Activated effector memory CD4-positive, alpha-beta T cell treated with anti-CD3 and anti-CD28 coated beads, Interleukin-2, amount 50 U/mL, for 16 hours (primary cell): ENCODE results near the gene PBX2.
"Not testable (repeated sequence)": the region's sequence is repeated elsewhere in the genome, so short reads cannot be mapped to it uniquely, and the experiment has no call there.

Experiments
- DNase-seq: peaks from one replicate; pipeline ENCODE4 v3.0.0-alpha.2; 2020

Gene PBX2

DNA sequence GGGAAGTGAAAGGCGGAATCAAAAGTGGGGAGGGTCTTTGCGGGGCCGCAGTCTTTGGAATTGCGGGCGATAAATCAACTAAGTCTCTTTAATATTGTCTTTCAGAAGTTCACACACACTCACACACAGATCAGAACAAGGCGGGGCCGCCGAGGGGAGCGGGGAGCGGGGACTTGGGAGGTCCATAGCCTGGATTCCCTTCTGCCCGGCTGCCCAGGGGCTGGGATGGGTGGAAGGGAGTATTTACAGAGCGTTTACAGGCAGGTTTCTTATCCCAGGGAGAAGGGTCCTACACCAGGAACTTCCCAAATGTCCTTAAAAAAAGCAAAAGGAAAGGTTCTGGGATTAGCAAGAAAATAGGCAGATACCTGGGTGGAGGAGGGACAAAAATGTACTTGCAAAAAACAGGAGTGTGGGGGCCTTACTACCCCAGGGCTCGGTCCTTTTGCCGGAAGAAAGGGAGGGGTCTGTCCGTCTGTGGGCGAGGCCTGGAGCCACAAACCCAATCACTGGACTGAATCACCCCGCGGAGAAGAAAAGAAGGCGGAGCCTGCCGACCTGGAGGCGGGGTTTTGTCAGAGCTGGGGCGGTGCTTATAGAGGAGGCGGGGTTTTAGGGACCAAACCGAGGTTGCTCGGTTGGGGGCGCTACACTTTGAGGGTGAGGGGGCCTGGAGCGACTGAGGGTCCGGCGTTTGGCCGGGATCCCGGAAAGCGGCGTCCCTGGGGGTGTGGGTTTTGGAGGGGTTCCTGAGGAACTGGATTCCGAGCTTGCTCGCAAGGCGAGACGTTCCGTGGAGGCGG lies 41.5 kb downstream of the PBX2 start:
- peak; percentile 88 for DNase-seq

DNA sequence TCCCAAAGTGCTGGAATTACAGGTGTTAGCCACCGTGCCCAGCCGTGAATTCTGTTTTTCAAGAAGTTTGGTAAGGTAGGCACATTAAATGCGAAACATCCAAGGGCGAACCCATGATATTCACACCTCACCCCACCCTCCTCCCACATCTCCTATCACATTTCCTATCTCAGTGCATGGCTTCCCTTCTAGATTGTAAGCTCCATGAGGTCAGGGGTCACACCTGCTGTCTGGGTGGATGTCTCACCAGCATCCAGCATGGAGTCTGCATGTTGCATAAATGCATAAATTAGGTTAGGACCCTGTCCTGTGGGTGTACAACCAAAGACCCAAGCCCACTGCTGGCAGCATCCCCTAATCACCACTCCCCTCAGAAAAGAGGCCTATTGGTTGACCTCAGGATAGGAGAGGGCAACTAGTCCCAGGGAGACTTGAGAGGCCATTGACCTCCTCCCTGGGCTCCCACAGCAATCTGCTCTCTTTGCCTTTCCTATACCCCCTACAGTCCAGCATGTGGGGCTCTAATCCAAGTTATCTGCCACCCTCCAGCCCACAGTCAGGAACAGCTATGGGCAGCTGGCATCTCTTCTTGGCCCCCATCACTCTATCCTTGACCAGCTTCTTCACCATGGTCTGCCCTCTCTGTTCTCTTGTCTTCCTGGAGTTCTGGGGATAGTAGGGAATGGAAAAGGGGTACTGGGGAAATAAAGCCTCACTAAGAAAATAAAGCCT lies 42.4 kb downstream of the PBX2 start:
- no peak for DNase-seq

DNA sequence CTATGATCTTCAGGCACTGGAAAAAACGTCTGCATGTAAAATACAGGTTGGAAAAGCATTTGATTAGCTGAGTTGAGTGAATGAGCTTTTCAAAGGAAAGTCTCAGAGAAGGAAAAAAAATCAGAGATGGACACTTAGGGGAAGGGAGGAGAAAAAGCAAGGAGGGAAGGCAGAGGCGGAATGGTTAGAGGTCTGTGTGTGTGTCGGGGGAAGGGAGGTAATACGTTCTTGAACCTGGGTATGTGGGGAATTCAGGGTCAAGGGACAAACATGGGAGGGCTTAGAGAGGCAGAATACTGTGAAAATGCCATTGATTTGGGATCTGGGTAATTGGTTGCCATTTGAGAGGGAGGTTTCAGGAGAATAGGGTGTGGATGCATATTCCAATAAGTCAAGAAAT lies 43.3 kb downstream of the PBX2 start:
- DNase-seq, result no peak

DNA sequence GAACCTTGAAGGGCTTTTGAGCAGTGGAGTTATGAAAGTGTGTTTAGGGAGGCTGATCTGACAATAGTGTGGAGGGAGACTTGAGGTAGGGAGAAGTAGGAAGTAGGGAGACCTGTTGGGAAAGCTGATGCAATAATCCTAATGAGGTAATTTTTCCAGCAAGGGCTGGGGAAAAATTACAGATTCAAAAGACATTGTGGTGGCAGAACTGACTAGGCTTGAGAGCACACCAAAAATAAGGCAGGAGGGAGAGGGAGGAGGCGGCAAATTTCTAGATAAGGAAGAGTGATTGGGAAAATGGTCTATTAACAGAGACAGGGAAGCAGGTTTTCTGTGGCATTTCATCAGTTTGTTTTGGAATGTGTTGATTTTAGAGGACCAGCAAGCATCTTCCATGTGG lies 43.7 kb downstream of the PBX2 start:
- no peak for DNase-seq

DNA sequence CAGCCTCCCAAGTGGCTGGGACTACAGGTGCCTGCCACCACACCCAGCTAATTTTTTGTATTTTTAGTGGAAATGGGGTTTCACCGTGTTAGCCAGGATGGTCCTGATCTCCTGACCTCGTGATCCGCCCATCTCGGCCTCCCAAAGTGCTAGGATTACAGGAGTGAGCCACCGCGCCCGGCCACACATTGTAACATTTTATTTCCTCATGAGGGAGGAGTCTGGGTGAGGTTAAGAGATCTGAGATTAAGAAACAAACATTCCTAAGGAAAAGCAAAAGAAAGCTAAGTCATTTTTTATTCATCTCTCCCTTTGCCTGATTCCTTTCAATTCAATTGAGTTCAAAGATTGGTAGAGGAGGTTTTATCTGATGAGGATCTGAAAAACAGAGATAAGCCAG lies 45.8 kb downstream of the PBX2 start:
- DNase-seq, result not testable (repeated sequence)

DNA sequence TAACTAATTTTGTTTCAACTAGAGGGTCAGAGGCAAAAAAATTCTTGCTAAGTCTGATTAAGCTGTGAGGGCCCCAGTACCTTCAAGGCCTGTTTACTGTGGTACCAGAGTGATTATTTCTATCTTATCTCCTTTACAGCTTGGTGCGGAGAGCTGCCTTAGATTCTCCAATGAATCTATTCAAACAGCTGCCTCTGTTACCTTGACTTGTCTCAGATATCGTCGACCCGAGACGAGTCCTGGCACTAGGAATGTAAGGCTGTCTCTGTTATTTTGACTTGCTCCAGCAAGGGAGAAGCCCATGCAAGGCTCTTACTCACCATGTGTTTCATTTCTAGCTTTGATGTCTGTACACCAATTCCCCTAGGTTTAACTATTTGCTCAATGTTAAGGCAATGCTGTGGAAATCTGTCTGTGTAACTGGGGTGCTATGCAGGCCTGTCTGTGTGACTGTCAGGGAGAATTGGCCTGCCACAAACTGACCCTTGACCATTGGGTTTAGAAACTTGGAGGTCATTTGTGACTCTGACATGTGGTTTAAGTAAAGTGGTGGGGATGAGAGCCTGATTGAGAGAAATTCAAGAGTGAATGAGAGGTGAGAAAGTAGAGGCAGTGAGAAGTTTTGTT lies 49.5 kb downstream of the PBX2 start:
- no peak for DNase-seq

DNA sequence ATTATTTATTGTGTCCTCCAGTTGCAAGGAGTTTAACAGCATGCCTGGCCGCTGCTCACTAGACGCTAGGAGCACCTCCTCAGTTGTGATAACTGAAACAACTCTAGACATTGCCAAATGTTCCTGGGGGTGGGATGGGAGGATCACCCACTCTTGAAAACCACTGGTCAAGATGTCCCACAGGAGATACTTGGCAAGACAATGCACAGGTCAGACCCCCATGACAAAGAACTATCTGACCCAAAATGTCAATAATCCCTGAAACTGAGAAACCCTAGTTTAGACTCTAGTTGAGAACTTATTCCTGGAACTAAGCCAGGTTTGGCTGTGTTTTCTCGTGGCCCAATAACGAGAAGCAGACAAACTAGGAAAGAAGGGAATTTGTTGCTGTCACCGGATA lies 50.4 kb downstream of the PBX2 start:
- DNase-seq, result no peak

DNA sequence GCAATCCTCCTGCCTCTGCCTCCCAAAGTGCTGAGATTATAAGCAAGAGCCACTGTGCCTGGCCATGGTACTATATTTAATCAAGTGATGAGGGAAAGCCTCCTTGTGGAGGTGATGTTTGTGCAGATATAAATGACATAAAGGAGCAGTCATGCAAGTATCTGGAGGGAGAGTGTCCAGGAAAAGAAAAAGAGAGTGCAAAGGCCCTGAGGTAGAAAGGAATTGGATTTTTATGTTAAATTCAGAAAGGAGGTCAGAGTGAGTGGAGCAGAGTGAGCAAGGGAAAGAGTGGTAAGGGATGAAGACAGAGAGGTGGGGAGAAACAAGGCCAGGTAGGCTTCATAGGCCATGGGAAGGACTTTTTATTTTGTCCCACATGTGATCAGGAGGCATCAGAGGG lies 52.5 kb downstream of the PBX2 start:
- no peak for DNase-seq
